Hematopoietic multipotent progenitor cell treated with erythropoietin and hydrocortisone succinate and interleukin-3 and kit ligand, for 6 days (in vitro differentiated cells): Measurements from ENCODE around the gene GPALPP1.
A peak's percentile ranks its signal among the peaks of the same experiment; 100 is the strongest.

ENCODE experiments used
- DNase-seq: peaks from one replicate; pipeline ENCODE4 v3.0.0-alpha.2; 2015

GPALPP1 gene

DNA sequence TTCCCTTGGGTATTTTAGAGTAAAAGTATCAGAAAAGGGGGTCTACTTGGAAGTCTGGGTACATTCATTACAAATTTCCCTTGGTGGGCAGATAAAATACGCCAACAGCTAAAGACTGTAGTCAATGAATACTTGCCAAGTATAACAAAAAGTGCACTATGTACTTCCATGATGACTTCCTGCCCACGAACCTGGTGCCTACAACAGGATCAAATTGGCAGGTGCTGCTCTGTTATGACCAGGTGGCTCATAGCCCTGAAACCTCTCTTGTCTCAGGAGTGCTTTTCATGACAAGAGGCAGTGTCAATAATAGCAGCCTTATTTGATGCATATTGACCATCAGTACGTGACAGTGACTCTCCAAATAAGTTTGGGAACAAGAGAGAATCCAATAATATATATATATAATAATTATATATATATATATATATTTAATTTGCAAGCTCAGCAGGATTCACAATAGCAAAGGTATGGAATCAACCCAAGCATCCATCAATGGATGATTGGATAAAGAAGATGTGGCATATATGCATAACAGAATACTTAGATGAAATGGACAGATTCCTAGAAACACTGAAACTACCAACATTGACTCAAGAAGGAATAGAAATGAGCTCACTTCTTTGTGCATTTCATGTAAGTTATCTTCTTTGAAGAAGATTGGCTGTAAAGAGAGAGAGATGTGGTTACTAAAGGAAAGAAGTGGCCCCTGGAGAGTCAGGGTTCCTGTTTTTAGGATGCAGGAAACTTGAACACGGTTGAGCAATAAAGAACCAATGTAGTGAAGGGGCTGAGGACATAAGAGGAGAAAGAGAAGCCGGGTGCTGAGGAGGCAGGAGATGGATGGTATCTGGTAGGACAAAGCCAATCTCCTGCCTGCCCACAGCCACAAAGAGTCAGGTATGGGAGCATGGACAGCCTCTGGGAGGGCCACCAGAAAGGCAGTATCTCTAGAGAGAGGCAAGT lies 79.0 kb downstream of the GPALPP1 start:
- DNase-seq, result no peak

DNA sequence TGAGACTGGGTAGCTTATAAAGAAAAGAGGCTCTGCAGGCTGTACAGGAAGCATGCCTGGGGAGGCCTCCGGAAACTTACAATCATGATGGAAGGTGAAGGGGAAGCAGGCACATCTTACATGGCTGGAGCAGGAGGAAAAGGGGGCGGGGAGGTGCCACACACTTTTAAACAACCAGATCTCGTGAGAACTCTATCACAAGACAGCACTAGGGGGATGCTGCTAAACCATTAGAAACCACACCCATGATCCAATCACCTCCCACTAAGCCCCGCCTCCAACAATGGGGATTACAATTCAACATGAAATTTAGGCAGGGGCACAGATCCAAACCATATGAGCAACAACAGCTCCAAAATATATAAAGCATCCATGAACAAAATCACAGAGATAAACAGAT lies 84.5 kb downstream of the GPALPP1 start:
- peak; percentile 29 for DNase-seq

DNA sequence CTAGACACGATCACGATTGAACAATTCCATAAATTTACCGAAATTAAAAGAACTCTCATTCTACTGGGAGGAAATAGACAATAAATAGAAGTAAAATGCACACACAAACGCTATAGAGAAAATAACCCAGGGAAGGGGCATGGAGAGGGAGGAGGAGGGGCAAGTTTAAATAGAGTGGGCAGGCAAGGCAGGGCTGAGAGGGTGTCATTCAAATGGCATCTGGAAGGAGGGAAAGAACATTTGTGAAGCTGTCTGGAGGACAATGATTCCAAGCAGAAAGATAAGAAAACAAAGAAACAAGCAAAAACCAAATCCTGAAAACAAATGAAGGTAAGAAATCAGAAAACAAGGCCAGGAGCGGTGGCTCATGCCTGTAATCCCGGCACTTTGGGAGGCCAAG lies 85.4 kb downstream of the GPALPP1 start:
- DNase-seq, result no peak

GRCh38 chr13:45078003-45078402 lies 88.7 kb downstream of the GPALPP1 start:
- no peak for DNase-seq
